HG03280 (cell line): ENCODE data around the gene ASB15.

Source experiments
- ATAC-seq: cut with Tn5 transposase; IDR thresholded peaks from one replicate; pipeline ENCODE4 v1.9.1; 2021; ENCODE audit warnings: mild to moderate bottlenecking, moderate library complexity; ENCODE audit not compliant: unreplicated experiment

The ASB15 gene

DNA sequence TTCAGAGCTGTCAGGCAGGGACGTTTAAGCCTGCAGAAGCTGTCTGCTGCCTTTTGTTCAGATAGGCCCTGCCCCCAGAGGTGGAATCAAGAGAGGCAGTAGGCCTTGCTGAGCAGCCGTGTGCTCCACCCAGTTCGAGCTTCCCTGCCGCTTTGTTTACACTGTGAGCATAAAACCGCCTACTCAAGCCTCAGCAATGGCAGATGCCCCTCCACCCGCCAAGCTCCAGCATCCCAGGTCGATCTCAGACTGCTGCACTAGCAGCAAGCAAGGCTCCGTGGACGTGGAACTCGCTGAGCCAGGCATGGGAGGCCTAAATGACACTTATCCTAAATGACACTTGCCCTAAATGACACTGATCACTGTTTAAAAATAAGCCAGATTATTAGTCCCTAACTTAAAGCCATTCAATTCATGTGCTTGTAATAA lies 6.8 kb upstream of the ASB15 start:
- ATAC-seq: no peak

DNA sequence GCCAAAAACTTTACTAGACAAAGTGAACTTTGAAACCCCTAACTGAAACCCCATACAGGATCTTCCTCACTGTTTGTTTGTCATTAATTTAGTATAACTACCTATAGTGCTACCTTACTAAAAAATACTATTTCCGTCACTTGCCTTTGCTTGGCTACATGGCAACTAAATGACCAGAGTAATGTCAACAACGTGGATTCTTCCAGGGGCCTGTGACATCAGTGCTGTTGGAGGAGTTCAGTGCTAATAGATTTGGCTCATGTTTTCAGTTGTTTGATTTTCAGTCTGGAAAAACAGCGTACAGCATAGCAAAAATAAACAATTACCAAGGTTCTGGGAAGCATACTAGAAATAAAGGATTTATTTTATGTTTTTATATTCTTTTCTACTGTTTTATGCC lies 3.0 kb upstream of the ASB15 start:
- ATAC-seq: no peak

DNA sequence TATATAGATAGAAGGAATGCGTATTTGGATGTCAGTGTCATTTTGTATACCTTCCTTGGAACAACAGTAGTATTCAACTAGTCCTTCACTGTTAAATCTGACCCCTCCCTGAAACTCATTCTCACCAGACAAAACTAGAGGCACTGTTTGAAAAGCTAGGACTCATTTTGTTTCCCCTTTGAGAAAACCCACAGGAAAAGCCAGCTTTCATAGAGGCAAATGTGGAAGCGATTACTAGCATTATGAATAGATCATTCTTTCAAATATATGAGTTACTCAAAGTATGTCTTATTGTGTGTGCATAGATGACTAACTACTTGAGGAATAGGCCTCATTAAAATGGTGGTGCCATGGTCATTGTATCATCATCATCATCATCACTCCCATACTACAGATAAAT lies 1.9 kb upstream of the ASB15 start:
- no peak for ATAC-seq

GRCh38 chr7:123600876-123601275 lies 745 bp upstream of the ASB15 start:
- no peak for ATAC-seq

DNA sequence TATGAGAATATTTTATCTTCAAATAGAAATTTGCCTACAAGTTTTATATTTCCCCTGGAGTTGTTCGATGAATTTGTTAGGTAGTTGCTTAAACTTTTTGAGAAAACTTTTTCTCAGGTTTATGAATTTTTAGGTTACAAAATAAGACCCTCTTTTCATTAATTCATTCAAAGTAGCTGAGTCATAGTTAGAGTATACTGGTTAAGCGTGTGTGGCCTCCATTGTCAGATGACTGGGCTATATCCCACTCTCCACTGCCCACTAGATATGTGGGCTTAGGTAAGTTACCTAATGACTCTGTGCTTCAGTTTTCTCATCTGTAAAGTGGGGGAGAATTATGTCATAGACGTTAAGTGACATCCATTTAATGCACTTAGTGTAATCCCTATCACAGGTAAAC lies 1.0 kb downstream of the ASB15 start:
- ATAC-seq: no peak

DNA sequence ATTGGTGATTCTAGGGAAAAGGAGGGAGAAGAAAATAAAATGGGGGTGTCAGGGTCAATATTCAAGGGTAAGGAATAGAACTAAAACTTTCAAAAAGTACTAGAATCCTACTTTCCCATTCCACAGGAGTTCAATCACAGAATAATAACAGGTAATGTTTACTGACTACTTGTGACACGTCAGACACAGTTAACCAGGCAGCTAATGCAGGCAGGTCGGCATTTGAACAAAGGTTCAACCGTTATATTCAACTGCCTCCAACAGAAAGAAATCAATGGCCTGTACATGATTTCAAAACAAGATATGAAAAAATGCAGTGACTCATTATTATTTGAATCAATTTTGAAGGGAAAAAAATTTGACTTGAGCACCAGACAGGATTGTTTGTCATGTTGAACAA lies 3.1 kb downstream of the ASB15 start:
- no peak for ATAC-seq

GRCh38 chr7:123607423-123607975 lies 5.9 kb downstream of the ASB15 start:
- no peak for ATAC-seq

GRCh38 chr7:123608991-123609882 lies 7.6 kb downstream of the ASB15 start:
- ATAC-seq: no peak

DNA sequence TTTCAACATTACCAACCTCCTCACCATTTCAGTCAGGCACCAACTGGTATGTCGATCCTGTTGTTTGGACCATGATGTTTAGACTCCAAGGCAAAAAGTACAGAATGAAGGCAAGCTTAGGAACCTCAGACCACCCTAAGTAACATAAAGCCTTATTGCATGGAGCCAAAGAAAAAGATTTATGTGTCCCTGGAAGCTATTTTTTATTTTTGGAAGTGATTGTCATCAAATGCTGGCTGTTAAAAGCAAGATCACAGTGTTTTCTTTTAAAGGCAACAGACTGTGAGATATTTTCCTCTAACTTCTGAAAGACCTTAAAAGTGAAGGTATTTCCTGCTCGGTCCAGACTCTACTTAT lies 8.2 kb downstream of the ASB15 start:
- no peak for ATAC-seq

- no peak for ATAC-seq
These were observed 10.4 kb downstream of the ASB15 start for GRCh38 chr7:123612024-123612423.

- ATAC-seq: no peak
These were observed 13.7 kb downstream of the ASB15 start for GRCh38 chr7:123615344-123615743.

DNA sequence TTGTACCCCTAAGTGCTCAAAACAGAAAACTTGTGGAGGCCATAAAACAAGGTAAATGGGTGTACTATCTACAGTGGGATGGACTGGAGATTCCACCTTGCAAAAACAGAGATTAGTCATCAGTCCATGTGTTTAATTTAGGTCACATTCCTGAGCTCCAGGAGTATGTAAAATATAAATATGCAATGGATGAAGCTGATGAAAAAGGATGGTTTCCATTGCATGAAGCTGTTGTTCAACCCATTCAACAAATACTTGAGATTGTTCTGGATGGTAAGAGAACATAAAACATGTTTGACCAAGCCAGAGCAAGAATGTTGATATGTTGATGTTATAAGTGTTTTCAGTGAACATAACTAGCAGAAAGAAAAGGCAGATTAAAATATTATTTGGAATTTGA lies 14.6 kb downstream of the ASB15 start:
- ATAC-seq: no peak

DNA sequence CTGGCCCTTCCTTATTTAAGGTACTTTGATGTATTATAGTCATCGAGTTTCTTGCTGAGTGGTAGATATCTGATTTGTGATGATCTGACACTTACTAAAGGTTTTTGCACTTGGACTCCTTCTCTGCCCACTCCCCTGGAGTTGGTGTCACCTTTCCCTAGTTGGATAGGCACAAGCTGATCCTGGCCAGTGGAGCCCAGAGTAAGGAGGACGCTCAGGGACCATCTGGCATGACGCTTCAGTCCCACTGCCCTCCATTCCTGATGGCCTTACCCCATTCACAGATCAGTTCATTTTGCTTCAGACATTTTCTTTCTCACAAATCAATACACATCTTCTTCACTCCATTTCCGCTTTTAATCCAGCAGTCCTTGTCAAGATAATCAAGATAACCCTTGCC lies 20.1 kb downstream of the ASB15 start:
- no peak for ATAC-seq

- ATAC-seq: no peak
These were observed 21.2 kb downstream of the ASB15 start for GRCh38 chr7:123622660-123623386.

- peak; percentile 96 for ATAC-seq
These were observed 23.0 kb downstream of the ASB15 start for GRCh38 chr7:123624527-123625183.

DNA sequence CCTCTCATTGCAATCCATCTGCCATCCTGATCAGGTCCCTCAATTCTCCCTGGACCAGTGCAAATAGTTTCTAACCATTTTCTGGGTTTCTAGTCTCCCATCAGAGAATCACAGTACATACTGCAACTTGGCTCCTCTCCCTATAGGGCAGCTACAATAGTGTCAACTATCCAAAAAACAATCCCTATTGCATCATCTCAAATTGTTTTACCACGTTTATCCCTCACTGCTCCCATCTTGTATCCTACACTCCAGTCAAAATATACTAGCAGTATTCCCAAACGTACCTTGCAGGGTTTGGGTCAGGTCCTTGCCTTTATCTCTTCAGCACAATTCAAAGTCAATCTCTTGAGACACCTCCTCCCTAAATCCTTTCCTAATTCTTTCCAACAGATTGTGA lies 23.6 kb downstream of the ASB15 start:
- ATAC-seq: no peak

DNA sequence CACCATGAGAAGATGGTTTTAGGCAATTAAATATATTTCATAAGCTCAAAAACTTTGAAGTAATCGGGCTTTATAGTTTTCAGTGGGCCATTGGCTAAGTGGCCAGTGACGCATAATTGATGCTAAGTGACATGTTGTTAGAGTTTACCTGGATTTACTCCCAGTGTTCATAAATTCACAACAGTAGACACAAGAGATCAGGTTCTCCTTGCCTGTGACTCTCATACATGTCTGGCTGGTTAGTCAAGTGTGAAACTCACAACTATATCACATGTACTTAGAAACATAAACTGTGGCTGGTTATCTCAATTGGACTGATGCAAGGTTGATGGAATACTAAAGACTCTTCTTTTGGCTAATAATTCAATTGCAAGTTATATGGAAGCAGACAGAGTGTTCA lies 26.2 kb downstream of the ASB15 start:
- no peak for ATAC-seq

DNA sequence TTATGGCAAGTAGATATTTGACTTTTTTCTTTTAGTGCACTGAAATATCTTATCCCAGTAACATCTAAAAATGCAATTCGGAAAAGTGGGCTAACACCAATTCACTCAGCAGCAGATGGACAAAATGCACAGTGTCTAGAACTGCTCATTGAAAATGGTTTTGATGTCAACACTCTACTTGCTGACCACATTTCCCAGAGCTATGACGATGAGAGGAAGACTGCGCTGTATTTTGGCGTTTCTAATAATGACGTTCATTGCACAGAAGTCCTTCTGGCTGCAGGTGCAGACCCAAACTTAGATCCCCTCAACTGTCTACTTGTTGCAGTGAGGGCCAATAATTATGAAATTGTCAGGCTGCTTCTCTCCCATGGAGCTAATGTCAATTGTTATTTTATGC lies 27.2 kb downstream of the ASB15 start:
- ATAC-seq: no peak

DNA sequence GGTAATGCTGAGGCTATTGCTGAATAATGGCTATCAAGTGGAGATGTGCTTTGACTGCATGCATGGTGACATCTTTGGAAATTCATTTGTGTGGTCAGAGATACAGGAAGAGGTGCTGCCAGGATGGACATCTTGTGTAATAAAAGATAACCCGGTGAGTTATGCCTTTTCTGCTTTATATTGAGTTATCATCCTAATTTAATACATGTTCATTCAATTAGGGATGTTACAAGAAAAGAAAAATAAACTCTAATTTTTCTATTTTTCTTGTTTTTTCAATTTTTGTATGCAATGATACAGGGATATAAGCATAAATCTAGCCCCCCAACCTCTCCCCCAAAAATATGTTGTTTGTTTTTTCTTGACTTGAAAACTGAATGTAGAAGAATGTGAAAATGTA lies 27.7 kb downstream of the ASB15 start:
- ATAC-seq: no peak

DNA sequence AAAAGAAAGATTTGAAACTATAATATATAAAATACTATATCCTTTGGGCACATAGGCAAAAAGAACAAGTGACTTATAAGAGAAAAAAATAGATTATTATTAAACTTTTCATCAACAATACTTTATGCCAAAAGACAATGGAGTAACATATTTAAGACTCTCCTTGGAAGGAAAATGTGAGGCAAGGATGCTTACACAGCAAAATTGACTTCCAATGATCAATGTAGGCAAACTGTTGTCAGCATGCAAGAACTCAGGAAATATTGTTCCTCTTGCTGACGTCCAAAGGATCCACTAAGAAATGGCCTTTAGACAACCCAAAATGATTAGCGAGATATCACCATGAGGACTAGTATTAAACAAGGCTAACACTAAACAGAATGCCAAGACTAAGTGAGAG lies 31.2 kb downstream of the ASB15 start:
- no peak for ATAC-seq

DNA sequence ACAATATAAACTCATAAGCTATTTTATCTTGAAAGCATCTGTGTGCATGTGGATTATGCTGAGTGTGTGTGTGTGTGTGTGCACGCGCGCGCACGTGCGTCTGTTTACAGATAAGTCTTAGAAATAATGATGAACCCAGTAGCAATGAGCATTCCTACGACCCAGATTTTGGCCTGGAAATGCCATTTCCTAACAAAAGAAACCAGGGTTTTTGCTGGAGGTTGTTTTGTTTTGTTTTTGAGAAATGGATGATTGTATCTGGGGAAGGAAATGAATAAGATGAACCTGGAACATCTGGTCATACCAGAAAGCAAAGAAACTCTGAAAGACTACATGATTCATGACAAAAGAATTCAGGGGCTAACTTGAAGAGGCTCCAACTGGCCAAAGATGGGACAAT lies 31.9 kb downstream of the ASB15 start:
- ATAC-seq: no peak
